Measurements from ENCODE around the gene LEF1.

The LEF1 gene

DNA sequence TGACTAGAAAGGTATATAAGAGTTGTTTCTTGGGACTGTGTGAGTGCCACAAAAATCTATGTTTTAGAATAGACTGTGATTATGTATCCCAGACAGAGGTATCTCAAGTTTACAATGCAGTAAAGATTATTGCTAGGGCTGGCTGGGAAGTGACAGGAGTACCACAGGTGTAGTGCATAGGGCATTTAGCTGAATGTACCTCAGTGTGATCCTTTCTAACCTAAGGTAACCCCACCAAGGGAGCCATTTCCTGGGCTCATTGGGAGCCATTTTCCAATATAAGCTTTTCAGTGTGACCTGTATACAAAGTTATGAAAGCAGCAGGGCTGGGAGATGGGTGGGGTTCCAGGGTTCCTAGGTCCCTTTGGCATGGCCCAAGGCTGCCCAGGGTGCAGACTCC, 6.1 kb upstream of the LEF1 start:
- DNase-seq: no peak

DNA sequence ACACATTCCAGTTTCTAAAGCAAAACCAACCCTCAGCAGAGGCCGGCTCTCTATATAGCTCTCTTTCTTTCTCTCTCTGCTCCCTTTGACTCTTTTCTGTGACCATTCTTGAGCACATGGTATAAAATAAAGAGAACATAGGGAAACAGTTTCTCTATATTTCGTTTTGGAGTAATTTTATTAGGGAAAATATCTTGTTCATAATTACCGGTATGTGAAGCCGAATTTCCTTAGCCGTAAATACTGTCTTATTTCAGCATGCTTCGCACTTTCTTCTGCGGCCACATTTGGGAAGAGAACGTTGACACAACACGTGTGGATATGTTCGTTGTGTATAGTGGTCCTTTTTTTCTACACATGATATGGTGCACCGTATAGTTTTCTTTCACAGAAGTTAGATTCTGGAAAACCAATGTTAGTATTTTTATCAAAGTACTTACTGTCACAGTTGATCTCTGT, 4.9 kb upstream of the LEF1 start:
- DNase-seq: no peak

DNA sequence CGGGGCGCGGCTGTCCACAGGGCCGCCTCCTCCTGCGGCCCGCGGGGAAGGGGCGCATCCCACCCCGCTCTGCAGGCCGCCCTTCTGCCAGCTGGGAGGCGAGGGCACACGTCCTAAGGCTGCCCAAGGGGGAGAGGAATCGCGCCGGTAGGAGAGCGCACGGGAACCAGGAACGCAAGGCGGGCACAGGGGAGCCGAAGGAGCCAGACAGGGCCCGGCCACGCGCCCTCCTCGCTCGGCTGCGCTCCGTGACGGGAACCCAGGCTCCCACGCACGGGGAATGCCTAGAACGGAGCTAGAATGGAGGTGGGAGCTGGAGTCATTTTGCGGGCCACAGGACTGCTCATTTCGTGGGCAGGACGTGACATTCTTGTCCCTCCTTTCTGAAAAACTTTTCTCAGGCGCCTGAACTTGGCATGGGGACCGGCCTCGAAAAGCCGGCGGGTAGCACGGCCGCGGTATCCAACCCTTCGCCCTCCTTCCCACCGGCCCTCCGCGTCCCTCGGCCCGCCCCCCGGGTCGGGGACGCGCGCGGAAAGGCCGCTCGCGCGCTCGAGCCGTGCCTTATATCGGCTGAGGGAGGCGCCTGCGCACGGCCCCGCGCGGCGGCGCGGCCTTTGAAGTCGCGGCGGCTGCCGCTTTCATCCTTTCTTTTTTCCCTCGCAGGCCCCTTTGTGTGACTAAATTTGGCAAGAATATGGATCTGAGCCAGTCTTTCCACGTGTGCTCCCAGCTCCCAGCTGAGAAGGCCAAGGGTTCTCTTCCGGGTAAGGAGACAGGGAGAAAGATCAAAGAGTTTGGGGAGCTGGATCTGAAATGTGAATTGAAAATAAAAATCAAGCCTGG, 4.2 kb upstream of the LEF1 start:
- DNase-seq: peak; percentile 60

DNA sequence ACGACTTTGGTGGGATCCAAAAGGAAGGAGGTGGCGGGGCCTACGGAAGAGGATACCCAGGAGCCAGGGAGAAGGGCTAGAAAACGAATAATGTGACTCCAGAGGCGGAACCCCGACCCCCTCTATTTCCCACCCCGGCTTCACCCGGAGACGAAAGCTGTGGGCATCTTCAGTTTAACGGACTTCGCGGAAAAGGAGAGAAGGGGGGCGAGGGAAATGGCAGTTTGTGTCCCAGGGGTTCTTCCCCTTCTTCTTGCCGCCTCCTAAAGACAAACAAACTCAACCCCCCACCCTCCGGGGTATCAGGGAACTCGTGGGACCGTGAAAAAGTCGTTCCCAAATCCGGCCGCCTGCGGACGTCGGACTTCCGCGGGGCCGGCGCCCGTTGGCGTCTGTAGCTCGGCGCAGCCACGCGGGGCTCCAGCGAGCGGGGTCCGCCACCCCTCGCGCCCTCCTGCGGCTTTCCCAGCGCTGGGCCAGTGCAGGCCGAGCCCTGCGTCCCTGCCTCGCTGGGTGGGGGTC, 3.6 kb upstream of the LEF1 start:
- no peak for DNase-seq

DNA sequence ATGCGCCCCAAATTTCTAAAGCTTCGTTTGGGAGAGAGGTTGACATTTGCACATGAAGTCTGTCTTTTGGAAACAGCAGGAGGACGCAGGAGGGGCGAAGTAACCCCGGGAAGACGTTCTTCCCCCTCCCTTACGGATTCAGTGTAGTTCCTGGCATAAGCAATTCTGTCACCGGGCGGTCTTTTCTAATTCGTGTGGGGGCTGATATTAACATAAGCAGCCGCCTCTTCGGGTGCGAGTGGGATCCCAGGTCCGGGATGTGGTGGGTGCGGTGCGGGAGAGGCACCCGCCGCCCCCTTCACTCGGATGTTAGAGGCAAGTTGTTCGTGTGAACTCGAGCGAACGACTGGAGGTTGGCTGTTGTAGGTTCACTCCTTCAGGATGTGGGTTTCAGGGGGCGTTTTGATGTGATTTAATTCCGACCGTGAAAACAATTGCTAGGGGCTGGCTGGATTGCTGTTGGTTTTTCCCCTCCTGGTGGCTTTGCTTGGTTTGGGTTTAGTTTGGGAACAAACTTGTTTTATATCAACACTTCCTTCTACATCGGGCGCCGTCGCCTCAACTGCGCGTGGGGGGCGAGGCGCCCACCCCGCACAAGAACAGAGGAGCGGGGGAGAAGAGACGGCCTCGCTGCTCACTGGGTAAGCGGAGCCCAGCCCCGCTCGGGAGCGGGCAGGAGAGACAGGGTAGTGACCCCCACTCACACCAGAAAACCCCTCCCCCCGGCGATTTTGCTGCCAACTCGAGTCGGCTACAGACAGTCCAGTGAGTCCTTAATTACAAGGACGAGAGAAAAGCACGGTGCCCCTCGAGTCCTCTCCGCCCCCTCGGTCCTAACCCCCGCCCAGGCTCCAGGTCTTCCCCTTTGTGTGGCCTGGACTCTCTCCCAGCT, 2.9 kb upstream of the LEF1 start:
- no peak for DNase-seq

DNA sequence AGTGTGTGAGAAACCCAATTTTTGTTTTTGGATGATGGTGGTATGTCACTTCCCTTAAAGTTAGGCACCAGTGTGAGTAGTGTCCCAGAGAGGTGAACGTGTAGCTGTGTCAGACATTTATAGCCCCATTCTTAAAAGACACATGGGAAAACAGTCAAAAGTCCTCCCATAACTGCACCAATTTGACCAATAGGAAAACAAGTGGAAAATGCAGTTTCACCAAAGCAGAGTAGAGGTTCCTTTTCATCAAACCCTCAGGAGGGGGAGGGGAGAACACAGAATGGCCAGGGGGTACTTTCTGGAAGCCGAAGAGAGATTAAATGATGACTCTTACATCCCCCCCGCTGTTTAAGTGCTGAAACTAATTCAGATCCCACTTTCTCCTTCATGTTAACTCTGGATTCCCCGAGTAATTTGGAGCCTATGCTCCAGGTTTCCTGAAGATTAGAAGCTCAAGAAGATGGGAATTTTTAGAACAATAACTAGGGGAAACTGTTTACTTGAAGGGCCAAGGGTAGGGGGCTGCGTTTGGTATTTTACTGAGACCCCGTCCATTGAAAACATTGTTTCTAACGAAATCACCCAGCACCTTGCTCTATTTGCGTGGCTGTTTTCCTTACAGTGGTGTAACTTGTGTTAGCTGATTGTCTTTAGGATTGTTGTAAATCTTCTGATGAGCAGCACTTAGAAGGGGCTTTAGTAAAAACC, 2.1 kb upstream of the LEF1 start:
- DNase-seq: no peak

DNA sequence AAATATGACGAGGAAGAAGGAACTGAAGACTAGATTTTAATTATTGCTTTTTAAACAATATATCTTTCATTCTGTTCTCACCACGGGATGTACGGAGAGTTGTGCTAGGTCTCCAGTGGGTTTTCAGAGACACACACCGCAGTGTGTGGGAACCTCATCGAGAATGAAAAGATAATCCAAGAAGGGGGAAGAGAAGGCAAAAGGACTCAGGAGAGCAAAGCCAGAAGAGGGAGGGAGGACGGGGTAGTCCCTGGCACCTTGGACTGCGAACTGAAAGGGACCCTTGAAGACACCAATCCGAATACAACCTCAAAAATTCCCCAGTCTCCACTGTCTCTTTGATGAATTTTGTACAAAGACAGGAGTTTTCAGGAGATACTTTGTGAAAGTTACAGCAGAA, 932 bp upstream of the LEF1 start:
- DNase-seq: no peak

DNA sequence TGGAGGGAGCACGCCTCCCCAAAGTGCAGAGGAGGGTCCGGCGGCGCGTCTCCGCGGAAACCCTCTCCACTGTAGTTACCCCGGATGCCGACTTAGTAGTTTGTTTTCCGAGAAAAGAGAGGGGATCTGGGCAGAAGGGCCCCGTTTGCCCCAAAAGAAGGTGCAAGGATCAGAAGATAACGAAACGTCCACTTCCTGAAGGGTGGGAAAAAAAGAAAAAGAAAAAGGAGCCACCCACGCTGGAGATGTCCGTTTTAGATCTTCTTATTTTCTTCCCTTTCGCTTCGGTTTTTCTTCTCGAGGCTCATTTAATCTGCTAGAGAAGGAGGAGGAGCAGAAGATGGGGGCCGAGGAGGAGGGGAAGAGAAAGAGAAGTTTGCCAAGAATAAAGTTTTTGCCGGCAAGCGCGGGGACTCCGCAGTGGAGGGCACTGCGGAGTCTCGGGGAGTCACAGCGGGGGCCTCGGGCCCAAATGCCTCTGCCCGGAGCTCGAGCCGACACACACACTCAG, 517 bp downstream of the LEF1 start:
- peak; percentile 1 for DNase-seq

DNA sequence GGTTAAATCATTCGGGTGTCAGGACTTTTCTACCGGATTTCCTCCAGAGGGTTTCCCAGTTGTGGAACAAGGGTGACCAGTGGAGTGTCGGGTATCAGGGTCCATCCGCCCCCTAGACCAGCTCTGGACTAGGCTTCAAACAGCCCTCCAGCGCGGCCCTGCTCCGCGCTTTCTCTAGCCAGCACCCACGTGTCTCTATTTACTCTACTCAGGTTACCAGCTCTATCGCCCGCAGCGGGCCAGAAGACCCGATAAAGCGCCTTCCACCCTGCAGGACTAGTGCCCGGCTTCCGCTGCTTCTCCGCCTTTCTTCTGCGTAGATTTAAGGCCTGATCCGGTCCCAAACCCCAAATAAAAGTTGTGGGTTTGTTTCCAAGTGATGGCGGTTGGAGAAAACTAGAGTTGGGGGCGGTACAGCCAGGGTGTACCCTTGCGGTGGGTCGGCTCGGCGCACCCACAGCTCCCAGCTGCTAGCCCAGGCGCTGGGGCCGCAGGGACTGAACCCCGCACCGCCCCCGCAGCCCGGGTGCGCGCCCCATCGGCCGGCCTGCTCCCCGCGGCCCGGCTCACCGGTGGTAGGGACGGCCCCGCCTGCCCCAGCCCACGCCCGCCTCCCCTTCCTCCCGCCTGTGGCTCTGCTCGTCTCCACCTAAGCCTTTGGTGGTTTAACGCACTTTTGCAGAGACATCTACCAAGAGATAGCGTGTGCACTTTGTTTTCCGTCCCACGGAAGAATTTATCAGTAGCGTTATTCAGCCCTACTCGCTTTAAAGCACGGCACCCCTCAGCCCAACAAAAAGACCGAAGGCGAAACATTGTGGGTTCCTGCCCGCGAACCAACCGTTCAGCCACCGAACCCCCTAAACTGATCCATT, 2.1 kb downstream of the LEF1 start:
- no peak for DNase-seq

DNA sequence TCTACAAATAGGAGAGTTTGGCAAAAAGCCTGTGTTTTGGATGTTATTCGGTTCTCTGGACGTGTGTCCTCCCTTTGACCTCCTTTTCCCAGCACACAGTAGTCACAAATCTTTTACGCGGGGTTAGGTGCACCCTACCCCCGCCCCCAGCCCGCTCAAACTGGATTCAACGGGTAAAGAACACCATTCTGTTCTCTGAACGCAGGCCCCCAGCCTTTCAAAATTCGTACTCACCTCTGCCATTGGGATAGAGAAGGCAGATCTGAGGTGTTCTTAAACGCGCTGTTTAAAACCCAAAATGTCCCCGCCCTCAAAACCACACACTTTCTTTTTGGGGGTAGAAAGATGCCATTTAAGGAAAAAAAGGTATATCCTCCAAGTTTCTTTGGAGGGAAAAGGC, 2.7 kb downstream of the LEF1 start:
- DNase-seq: no peak

DNA sequence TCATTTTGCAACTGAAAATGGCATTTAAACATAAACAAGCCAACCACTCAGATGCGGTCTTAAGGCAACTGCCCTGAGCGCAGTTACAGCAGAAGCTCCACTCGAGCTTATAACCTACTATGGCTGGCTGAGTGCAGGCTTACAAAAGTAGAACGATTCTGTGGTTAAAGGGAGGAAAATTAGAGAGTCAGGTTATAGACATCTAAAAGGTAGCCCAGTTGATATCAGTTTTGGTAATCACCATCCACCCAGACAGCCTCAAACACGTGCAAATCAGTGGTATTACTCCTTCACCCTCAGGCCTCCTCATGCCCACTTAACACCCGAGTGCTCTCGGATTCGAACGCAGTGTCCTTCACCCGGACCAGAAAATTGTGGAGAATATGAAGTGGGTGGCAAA, 3.1 kb downstream of the LEF1 start:
- no peak for DNase-seq

DNA sequence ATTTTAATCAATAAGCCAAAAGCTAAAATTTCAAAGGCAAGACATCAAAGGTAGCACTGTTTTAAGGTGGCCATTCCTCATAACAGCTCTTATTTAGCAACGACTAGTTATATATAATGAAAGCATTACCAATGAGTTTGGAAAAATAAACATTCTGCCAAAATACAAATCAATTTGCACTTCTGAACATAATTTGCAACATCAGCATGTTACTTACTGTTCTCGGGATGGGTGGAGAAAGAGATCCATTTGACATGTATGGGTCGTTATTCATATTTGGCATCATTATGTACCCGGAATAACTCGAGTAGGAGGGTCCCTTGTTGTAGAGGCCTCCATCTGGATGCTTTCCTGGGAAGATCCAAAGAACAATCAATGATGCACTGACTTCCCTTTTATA, 5.4 kb downstream of the LEF1 start:
- DNase-seq: no peak

DNA sequence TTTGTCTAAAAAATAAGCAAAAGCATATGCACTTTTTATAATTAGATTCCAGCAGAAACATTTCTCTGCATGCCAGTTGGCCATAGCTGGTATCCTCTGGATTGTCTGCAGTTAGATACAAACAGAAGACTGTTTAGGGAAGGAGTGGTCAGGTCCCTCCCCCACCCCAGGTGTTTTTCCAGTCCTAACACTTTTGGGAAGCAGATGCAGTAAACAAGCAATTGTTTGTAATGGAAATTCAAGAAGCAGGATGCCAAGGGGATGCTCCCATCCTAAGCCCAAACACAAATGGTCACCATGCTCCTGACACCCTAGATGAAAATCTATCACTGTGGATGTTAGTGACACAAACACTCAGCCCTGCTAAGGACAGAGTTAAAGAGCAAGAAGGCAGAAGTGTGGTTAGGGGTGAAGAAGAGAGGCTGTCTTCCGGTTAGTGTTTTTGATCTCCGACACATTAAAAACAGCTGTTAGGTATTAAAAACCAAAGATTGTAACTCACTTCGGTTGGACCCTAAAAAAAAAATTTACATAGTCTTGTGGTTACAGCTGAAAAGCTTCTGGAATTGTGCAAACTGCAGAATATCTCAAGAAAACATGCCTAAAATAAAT, 7.9 kb downstream of the LEF1 start:
- no peak for DNase-seq

DNA sequence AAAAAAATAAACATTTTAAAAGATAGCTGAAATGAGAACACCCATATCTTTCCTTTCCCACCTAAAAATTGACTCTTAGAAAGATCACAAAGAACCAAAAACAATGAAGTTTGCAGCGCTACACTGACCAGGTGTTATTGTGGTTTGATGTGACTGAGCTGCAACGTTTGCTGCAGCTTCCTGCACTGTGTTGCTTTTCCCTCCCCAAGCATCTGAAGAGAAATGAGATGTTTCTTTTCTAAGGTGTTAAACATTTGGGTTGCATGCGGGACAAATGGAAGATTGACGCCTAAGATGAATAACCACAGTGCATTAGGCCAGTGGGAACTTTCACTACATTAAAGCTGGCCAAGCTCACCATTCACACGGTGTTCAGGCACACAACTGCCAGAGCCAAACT, 8.9 kb downstream of the LEF1 start:
- no peak for DNase-seq

DNA sequence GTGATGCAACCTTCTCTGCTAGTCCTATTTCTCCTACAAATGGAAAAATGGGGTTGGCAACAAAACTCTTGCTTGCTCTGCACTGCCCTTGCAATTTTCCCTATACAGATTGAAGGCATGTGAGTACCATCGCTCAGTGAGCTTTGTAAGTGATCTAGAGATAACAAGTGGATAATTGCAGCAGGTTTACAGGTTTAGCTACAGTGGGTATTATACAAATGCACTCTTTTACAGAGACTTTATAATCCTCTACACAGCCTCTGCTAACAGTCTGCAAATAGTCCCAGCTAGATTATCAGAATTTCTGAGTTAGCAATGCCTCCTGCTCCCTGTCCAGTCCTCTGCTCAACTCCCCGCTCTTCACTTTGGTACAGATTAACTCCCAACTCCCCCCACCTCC, 11.1 kb downstream of the LEF1 start:
- DNase-seq: no peak

DNA sequence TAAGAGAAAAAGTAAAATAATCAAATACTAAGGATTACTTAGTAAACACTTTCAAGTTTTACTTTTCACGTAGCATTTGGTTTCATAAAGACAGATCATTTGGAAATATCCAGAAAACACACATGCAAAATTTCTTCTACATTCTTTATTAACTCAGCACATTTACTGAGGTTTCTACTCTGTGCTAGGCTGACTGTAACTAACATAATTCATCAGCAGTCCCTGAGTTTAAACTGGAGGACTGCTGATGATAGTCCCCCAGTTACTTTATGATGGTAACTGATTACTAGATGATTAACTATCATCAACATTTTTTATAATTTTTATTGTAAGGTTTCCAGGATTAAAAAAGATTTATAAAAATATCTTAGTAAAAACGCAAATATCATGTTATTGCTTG, 12.3 kb downstream of the LEF1 start:
- DNase-seq: no peak

DNA sequence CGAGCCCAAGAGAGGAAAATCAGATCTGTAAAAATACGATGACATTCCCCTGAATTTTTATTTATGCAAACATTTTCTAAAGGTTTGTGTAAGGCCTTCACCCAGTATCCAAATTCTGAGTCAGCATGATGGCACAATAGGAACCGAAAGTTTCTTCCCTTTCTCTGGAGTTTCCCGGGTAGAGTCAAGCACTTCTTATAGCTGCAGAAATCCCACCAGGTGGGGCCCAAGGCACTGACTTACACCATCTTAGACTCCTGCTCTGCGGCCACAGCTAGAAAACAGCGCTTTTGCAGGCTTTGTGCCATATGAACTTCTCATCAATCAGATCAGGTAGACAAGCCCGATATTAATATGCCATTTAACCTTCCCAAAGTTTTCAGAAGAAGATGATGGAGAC, 13.4 kb downstream of the LEF1 start:
- no peak for DNase-seq

DNA sequence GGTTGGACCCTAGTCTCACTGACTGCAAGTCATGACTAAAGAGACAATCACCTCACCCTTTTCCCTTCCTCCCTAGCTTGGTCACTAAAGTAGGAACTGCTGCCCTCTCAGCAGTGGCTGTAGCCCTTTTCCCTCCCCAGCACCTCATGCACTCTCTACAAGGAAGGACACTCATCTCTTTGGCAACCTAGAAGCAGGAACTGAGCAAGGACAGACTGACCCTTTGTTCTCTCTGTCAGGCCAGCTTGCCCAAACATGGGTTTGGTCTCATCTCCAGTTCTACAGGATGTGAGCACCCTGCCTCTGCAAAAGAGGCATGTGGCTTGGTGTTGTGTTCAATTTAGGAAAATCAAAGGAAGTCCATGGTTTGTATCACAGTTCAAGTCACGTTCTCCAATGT, 15.8 kb downstream of the LEF1 start:
- no peak for DNase-seq

DNA sequence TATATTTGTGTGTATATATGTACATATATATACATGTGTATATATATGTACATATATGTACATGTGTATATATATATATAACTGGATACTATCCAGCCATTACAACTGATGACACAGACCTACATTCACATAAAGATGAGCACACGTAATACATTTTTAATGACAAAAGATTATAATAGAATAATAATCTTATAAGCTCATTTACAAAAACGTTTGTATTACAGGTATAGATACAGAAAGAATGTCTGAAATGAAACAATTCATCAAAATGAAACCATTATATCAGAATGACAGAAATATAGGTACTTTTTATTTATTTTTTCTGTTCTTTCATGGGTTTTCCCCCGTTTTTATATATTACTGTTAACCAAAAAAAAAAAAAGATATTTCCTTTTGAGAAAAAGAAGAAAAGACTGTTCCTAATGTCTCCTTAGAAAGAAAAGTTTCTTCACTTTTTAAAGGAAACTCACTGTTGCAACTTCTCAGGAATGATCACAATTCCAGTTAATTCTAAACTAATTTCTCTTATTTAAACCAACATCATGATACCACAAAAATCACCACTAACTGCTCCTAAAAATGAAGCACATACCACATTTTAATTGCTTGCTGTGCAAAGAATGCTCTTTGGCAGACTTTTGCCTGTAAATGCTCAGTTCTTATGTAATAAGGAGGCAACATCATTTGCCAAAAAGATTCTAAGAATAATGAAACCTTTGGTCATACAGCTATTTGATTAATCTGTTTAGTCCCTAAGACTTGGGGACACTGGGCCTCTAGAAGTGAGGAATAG, 18.9 kb downstream of the LEF1 start:
- no peak for DNase-seq

DNA sequence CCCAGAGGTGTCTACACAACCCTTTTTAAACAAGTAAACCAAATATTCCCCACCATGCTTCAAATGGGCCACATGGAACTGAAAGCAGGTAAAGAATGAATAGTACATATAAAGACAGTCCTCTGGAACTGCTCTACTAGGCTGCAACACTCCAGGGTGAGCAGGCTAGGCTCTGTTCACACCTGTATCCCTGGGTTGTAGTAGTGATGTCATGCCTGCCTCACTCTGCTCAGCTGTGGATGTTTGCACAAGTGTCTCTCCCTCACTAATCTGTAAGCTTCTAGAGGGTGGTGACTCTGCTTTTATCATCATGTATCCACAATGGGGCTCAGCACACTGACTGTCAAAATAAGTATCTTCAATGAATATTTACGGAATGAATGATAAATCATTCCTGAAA, 20.4 kb downstream of the LEF1 start:
- DNase-seq: no peak

DNA sequence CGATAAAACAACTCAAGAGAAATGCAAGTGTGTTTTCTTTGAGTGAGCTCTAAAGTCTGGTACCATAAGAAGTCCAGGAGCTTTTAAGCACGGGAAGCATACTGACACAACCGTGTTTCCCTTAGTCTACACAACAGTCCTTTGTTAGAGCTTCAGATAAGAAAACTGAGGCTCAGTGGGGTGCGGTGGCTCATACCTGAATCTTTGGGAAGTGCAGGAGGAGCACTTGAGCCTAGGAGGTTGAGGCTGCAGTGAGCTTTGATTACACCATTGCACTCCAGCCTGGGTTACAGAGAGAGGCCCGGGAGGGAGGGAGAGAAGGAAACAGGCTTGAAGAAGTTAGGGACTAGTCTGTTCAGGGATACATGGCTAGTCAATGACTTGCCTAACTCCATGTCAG, 21.9 kb downstream of the LEF1 start:
- DNase-seq: no peak
